NCI-H2029 (cell line): Measurements from ENCODE around the gene CTTNBP2NL.
"Not testable (repeated sequence)": the region's sequence is repeated elsewhere in the genome, so short reads cannot be mapped to it uniquely, and the experiment has no call there.

Experiments
- DNase-seq: peaks from one replicate; lab custom pipeline; 2025; lab: John Stamatoyannopoulos, UW

CTTNBP2NL gene

DNA sequence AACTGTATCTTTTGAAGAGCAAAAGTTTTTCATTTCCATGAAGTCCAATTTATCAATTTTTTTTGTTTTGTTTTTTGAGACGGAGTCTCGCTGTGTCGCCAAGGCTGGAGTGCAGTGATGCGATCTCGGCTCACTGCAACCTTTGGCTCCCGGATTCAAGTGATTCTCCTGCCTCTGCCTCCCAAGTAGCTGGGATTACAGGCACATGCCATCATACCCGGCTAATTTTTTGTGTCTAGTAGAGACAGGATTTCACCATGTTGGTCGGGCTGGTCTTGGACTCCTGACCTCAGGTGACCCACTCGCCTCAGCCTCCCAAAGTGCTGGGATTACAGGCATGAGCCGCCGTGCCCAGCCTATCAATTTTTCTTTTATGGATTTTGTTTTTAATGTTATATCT is 27.7 kb downstream of the CTTNBP2NL start:
- DNase-seq, result not testable (repeated sequence)

DNA sequence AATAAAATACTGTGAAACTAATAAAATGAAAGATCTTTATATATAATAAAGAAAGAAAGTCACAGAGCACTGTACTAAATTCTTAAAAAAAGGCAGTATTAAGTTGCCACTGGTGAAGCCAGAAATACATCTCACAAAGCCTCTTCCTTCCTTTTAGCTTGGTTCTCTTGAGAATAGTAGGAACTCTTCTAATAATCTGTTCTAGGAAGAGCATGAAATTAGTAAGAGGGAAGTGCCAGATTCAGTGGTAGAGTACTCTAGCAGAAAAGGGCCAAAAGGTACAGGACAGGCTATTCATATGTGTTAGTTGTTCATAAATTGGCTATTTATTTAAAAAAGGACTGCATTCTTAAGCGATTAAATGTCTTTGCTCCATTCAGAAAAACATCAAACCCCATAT is 33.7 kb downstream of the CTTNBP2NL start:
- DNase-seq, result no peak

- no peak for DNase-seq
These were observed 35.0 kb downstream of the CTTNBP2NL start for GRCh38 chr1:112431038-112431437.

DNA sequence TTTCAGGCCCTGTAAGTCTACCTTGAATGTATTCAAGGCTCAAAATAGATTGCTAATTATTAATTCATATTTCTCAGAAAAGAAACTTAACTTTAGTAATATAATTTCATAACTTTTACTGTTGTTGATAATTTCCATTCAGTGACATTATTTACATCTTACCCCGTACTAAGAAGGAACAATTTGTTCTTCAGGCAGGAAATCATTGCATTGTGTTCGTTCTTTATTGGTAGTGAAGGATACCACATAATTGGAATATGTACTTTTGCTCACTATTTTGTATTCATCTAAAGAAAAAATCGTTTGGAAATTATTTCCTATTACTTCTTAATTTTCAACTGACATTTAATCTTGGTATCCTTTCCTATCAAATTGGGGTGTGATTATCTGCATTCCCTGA is 39.4 kb downstream of the CTTNBP2NL start:
- no peak for DNase-seq

- no peak for DNase-seq
These were observed 40.6 kb downstream of the CTTNBP2NL start for GRCh38 chr1:112436384-112437156.

DNA sequence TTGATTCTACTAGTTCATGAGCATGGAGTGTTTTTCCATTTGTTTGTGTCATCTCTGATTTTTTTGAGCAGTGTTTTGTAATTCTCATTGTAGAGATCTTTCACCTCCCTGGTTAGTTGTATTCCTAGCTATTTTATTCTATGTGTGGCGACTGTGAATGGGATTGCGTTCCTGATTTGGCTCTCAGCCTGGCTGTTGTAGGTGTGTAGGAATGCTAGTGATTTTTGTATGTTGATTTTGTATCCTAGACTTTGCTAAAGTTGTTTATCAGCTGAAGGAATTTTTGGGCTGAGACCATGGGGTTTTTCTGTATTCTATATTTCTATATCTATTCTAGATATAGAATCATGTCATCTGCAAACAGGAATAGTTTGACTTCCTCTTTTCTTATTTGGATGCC is 42.1 kb downstream of the CTTNBP2NL start:
- DNase-seq, result not testable (repeated sequence)

DNA sequence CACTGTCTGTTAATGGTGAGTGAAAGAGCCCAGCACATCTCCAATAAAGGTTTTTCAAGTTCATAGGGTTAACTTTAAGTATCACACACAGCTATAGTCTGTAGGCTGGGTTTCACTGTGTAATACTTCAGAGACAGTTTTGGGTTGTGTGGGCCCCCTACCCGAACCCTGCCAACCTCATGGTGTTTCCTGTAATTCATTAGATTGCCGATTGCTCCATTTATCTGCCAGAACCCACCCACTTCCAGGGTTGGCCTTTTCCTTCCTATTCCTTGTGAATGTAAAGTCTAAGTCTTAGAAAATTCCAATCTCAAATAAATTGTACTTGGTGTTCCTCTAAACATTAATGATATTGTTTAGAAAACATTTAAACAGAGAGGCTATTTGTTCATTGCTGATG is 43.6 kb downstream of the CTTNBP2NL start:
- no peak for DNase-seq

- DNase-seq, result no peak
These were observed 44.6 kb downstream of the CTTNBP2NL start for GRCh38 chr1:112440574-112440973.

GRCh38 chr1:112444269-112444668 is 48.3 kb downstream of the CTTNBP2NL start:
- no peak for DNase-seq

DNA sequence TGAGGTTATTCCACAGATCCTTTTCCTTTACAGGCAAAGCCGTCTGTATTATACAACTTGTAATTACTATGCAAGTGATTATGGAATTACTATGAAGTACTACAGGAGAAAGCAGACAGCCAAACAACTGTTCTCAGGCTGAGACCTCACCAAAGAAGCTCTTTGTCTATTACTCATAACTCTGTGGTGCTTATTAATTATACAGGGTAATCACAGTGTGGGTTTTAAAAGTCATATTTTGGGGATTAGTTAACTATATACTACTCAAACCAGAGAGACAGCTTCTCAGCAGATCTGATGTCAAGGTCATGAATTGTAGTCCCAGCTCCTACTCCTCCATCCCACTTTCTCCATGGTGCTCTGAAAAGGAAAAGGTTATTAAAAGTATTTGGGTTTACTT is 49.6 kb downstream of the CTTNBP2NL start:
- DNase-seq, result no peak

GRCh38 chr1:112446411-112446810 is 50.4 kb downstream of the CTTNBP2NL start:
- DNase-seq, result no peak

DNA sequence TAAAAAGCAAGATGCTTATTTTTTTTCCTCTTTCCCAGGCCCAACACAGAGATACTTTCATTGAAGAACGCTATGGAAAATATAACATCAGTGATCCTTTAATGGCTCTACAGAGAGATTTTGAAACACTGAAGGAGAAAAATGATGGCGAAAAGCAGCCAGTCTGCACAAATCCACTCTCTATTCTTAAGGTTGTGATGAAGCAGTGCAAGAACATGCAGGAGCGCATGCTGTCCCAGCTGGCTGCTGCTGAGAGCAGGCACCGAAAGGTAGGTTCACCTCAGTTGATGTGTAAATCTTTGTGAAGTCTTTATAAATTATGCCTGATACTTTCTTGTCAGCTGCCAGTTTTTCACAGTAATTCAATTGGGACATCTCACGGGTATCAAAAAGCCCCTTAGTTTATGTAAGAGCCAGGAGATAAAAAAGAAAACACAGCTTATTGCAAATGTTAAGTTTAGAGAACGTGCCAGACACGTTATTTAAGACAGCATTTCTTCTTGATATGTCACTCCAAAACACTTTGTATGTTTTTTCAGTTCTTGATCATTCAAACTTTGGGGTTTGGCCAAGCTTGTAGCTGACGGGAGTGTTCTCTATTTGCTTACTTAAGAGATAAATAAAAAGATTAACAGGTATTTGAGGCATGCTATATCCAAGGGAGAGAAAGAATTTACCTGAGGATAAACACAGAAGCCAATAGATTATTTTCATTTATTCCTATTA is 53.1 kb downstream of the CTTNBP2NL start:
- DNase-seq, result no peak

GRCh38 chr1:112449630-112449983 is 53.6 kb downstream of the CTTNBP2NL start:
- no peak for DNase-seq

GRCh38 chr1:112450773-112451172 is 54.8 kb downstream of the CTTNBP2NL start:
- DNase-seq, result no peak

DNA sequence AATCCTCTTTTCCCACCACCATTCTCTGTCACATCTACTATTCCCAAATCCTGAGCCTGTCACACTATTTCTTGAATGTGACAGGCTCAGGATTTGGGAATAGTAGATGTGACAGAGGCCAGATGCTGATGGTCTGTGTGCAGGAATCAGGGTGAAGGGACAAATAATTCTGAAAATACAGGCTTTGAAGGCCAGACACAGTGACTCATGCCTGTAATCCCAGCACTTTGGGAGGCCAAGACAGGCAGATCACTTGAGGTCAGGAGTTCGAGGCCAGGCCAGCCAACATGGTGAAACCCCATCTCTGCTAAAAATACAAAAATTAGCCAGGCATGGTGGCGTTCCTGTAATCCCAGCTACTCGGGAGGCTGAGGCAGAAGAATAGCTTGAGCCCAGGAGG is 55.3 kb downstream of the CTTNBP2NL start:
- not testable (repeated sequence) for DNase-seq

GRCh38 chr1:112453876-112454275 is 57.9 kb downstream of the CTTNBP2NL start:
- no peak for DNase-seq

GRCh38 chr1:112454316-112454715 is 58.3 kb downstream of the CTTNBP2NL start:
- no peak for DNase-seq

DNA sequence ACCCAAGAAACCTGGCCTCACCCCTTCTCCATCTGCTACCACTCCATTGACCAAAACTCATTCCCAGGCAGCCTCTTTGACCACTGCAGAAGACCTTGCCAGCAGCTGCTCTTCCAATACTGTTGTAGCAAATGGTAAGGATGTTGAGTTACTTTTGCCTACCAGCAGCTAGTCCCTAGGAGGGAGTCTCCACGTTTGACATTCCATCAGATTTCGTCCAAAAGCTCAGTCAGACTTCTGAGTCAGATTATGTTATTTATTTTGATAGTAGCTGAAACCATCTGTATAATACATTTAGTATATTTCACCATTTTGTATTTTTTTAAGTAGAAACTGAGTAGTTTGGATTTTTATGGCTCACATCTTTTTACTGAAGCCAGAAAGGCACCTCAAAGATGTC is 61.2 kb downstream of the CTTNBP2NL start:
- DNase-seq, result no peak

- DNase-seq, result no peak
These were observed 61.9 kb downstream of the CTTNBP2NL start for GRCh38 chr1:112457955-112458354.

- DNase-seq, result no peak
These were observed 62.7 kb downstream of the CTTNBP2NL start for GRCh38 chr1:112458756-112459155.

- DNase-seq, result no peak
These were observed 64.6 kb downstream of the CTTNBP2NL start for GRCh38 chr1:112460615-112461014.

GRCh38 chr1:112461200-112461871 is 65.3 kb downstream of the CTTNBP2NL start:
- peak; percentile 47 for DNase-seq

DNA sequence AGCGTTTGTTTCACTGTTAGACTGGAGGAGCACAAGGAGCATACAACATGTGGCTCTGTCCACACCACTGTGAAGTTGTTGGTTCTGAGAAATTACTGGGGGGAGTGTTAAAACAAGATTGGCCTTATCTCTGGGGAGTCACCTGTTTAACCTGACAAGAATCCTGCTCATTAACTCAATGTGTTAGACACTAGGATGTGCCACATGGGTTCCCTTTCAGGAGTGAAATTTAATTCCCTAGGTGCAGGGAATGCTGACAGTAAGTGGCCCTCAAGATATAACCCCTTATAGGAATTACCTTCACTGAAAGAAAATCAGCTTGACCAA is 66.9 kb downstream of the CTTNBP2NL start:
- DNase-seq, result no peak
